Stimulated activated CD8-positive, alpha-beta memory T cell treated with anti-CD3 and anti-CD28 coated beads, Interleukin-12 subunit alpha, Interleukin-12 subunit beta, amount 100 ng/mL, for 4 hours (primary cell): ENCODE results near the gene SNX19.
"Not testable (repeated sequence)": the region's sequence is repeated elsewhere in the genome, so short reads cannot be mapped to it uniquely, and the experiment has no call there.

ENCODE experiments used
- DNase-seq: peaks from one replicate; pipeline ENCODE4 v3.0.0-alpha.2; 2020; ENCODE audit warnings: low read depth

The SNX19 gene

GRCh38 chr11:130872981-130873380 is 43.3 kb downstream of the SNX19 start:
- DNase-seq = no peak

- no peak for DNase-seq
These were observed 43.8 kb downstream of the SNX19 start for GRCh38 chr11:130872513-130872912.

GRCh38 chr11:130872102-130872501 is 44.2 kb downstream of the SNX19 start:
- DNase-seq = no peak

- no peak for DNase-seq
These were observed 44.7 kb downstream of the SNX19 start for GRCh38 chr11:130871616-130872015.

GRCh38 chr11:130868721-130869390 is 47.4 kb downstream of the SNX19 start:
- no peak for DNase-seq

- DNase-seq = no peak
These were observed 48.1 kb downstream of the SNX19 start for GRCh38 chr11:130868086-130868710.

- no peak for DNase-seq
These were observed 49.4 kb downstream of the SNX19 start for GRCh38 chr11:130866831-130867230.

GRCh38 chr11:130865774-130866114 is 50.5 kb downstream of the SNX19 start:
- DNase-seq = no peak

- no peak for DNase-seq
These were observed 51.0 kb downstream of the SNX19 start for GRCh38 chr11:130865091-130865773.

GRCh38 chr11:130861902-130862860 is 54.1 kb downstream of the SNX19 start:
- DNase-seq = peak; percentile 57

GRCh38 chr11:130861283-130861682 is 55.0 kb downstream of the SNX19 start:
- DNase-seq = no peak

GRCh38 chr11:130859886-130860285 is 56.4 kb downstream of the SNX19 start:
- DNase-seq = no peak

- no peak for DNase-seq
These were observed 58.1 kb downstream of the SNX19 start for GRCh38 chr11:130858215-130858614.

- DNase-seq = not testable (repeated sequence)
These were observed 60.6 kb downstream of the SNX19 start for GRCh38 chr11:130855707-130856106.

- DNase-seq = no peak
These were observed 61.8 kb downstream of the SNX19 start for GRCh38 chr11:130854483-130854882.

- no peak for DNase-seq
These were observed 63.7 kb downstream of the SNX19 start for GRCh38 chr11:130852589-130852988.

GRCh38 chr11:130850185-130850944 is 65.9 kb downstream of the SNX19 start:
- DNase-seq = no peak

GRCh38 chr11:130849215-130849568 is 67.1 kb downstream of the SNX19 start:
- no peak for DNase-seq

GRCh38 chr11:130848361-130849214 is 67.7 kb downstream of the SNX19 start:
- DNase-seq = no peak

GRCh38 chr11:130847517-130847916 is 68.8 kb downstream of the SNX19 start:
- DNase-seq = no peak

- DNase-seq = no peak
These were observed 69.7 kb downstream of the SNX19 start for GRCh38 chr11:130846606-130847005.
